Measurements from ENCODE around the gene KCTD10. TPM values are rescaled to one million over a fixed set of nuclear protein-coding genes. Genes with fewer than 3 reads are reported as not detected.

Gene KCTD10
- total and polyA plus RNA-seq, 9 of the 15 experiments (the other 6 are each of a cell fraction or from before 2014, with no cell fraction given), result 1.9 to 37.5 (median 15.7) TPM

DNA sequence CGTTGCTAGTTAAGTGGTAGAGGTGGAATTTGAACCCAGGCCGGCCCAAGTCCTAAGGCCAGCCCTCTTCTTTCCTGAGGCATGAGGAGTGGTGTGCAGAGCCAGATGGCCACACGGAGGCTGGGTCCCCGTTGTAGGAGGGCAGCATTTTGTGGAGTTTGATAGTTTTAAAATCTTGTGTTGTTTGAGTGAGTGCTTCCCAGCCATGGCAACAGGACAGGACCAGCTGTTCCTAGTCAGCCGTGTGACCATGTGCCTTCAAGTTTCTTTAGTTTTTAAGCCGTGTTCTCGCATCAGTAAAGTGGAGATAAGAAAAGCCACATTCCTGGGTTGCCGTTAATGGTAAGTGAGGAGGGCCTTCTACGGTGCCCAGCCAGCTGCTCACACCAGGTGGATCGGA is 44.7 kb upstream of the KCTD10 start (continued):
- TF ChIP-seq RBM14 (IDR thresholded peaks at IDR 0.05; ENCODE audit: borderline replicate concordance, insufficient read depth, low read depth, low read length), result no peak
- TF ChIP-seq, protein P1, sequence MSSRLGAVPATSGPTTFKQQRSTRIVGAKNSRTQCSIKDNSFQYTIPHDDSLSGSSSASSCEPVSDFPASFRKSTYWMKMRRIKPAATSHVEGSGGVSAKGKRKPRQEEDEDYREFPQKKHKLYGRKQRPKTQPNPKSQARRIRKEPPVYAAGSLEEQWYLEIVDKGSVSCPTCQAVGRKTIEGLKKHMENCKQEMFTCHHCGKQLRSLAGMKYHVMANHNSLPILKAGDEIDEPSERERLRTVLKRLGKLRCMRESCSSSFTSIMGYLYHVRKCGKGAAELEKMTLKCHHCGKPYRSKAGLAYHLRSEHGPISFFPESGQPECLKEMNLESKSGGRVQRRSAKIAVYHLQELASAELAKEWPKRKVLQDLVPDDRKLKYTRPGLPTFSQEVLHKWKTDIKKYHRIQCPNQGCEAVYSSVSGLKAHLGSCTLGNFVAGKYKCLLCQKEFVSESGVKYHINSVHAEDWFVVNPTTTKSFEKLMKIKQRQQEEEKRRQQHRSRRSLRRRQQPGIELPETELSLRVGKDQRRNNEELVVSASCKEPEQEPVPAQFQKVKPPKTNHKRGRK (tag; IDR thresholded peaks at IDR 0.05), result no peak
- TF ChIP-seq ZNF57 (CRISPR knock-in tag; IDR thresholded peaks at IDR 0.05), result no peak
- TF ChIP-seq CHD1 (IDR thresholded peaks at IDR 0.05; ENCODE audit: low read length), result no peak
- no peak for TF ChIP-seq IFI16 (CRISPR knock-in tag; IDR thresholded peaks at IDR 0.05)
- TF ChIP-seq, protein P2, sequence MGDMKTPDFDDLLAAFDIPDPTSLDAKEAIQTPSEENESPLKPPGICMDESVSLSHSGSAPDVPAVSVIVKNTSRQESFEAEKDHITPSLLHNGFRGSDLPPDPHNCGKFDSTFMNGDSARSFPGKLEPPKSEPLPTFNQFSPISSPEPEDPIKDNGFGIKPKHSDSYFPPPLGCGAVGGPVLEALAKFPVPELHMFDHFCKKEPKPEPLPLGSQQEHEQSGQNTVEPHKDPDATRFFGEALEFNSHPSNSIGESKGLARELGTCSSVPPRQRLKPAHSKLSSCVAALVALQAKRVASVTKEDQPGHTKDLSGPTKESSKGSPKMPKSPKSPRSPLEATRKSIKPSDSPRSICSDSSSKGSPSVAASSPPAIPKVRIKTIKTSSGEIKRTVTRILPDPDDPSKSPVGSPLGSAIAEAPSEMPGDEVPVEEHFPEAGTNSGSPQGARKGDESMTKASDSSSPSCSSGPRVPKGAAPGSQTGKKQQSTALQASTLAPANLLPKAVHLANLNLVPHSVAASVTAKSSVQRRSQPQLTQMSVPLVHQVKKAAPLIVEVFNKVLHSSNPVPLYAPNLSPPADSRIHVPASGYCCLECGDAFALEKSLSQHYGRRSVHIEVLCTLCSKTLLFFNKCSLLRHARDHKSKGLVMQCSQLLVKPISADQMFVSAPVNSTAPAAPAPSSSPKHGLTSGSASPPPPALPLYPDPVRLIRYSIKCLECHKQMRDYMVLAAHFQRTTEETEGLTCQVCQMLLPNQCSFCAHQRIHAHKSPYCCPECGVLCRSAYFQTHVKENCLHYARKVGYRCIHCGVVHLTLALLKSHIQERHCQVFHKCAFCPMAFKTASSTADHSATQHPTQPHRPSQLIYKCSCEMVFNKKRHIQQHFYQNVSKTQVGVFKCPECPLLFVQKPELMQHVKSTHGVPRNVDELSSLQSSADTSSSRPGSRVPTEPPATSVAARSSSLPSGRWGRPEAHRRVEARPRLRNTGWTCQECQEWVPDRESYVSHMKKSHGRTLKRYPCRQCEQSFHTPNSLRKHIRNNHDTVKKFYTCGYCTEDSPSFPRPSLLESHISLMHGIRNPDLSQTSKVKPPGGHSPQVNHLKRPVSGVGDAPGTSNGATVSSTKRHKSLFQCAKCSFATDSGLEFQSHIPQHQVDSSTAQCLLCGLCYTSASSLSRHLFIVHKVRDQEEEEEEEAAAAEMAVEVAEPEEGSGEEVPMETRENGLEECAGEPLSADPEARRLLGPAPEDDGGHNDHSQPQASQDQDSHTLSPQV (IDR thresholded peaks at IDR 0.05), result no peak
- TF ChIP-seq BCOR (IDR thresholded peaks at IDR 0.05), result no peak
- TF ChIP-seq, protein P3, sequence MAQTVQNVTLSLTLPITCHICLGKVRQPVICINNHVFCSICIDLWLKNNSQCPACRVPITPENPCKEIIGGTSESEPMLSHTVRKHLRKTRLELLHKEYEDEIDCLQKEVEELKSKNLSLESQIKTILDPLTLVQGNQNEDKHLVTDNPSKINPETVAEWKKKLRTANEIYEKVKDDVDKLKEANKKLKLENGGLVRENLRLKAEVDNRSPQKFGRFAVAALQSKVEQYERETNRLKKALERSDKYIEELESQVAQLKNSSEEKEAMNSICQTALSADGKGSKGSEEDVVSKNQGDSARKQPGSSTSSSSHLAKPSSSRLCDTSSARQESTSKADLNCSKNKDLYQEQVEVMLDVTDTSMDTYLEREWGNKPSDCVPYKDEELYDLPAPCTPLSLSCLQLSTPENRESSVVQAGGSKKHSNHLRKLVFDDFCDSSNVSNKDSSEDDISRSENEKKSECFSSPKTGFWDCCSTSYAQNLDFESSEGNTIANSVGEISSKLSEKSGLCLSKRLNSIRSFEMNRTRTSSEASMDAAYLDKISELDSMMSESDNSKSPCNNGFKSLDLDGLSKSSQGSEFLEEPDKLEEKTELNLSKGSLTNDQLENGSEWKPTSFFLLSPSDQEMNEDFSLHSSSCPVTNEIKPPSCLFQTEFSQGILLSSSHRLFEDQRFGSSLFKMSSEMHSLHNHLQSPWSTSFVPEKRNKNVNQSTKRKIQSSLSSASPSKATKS (CRISPR knock-in tag; IDR thresholded peaks at IDR 0.05), result no peak
